HG03432 (cell line): ENCODE measurements around the gene NPY1R.
A peak's percentile ranks its signal among the peaks of the same experiment; 100 is the strongest.

ENCODE experiments used
- ATAC-seq: cut with Tn5 transposase; IDR thresholded peaks from one replicate; pipeline ENCODE4 v1.9.1; 2021; ENCODE audit warnings: mild to moderate bottlenecking, moderate library complexity; ENCODE audit not compliant: unreplicated experiment

Gene NPY1R

GRCh38 chr4:163332526-163333406, at the start of gene NPY1R:
NPY1R (minus strand) TSS chr4:163332596; CDS start chr4:163326554, 6,042 bp downstream.
- peak; percentile 85 for ATAC-seq

GRCh38 chr4:163380703-163381102, 48.3 kb upstream of the NPY1R start:
- no peak for ATAC-seq

- no peak for ATAC-seq
Measured at GRCh38 chr4:163378661-163379060, 46.3 kb upstream of the NPY1R start.

- ATAC-seq = no peak
Measured at GRCh38 chr4:163372029-163372428, 39.6 kb upstream of the NPY1R start.

DNA sequence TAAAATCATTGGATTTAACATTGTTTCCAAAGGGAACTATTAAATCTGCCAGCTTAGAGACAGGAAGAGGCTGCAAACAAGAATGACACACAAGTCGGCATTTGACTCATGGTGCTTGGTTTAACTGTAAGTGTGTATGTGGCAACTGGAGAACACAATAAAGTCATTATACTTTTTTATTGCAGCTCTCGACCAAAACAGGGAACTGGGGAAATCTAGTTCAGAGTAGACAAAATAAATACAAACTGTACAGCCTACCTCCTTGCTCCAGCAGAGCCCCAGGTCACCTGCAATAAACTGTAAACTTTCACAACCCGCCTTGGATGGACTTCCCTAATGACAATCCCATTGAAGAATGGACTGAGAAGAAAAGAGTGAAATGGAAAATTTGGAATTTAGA, 35.3 kb upstream of the NPY1R start:
- no peak for ATAC-seq

DNA sequence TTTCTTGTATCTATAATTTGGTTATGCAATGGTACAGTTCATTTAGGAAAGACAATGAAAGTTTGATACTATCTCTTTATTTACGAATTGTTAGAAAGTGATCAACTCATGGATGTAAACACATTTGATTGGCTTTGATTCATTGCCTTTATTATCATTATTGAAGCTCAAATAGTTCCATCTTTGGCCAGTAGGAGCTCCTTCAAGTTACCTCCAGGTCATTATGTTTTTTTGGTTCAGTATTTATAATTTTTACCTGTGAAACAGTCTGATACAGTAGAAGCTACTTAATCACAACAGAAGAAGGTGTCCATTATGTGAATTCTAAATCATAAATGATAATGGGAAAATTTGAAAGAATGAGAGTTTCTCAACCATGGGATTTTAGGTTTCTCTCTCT, 23.7 kb upstream of the NPY1R start:
- ATAC-seq = no peak

DNA sequence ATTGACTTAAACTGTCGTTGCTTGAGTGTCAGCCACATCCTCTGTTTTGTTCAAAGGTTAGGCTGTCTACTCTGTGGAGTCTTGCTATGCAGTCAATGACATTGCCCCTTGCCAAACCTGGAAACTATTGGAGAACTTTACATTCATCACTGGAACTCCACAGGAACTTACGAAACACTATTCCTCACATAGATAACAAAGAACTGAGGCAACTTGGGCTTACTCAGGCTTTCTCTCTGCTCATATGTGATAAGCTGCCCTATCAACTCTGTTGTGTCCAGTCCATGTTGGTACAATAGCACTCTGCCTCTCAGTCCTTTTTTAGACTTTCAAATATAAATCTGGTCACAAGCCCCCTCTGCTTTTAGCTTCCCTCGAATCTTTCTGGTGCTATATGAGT, 20.7 kb upstream of the NPY1R start:
- no peak for ATAC-seq

- ATAC-seq = no peak
Measured at GRCh38 chr4:163350672-163351071, 18.3 kb upstream of the NPY1R start.

DNA sequence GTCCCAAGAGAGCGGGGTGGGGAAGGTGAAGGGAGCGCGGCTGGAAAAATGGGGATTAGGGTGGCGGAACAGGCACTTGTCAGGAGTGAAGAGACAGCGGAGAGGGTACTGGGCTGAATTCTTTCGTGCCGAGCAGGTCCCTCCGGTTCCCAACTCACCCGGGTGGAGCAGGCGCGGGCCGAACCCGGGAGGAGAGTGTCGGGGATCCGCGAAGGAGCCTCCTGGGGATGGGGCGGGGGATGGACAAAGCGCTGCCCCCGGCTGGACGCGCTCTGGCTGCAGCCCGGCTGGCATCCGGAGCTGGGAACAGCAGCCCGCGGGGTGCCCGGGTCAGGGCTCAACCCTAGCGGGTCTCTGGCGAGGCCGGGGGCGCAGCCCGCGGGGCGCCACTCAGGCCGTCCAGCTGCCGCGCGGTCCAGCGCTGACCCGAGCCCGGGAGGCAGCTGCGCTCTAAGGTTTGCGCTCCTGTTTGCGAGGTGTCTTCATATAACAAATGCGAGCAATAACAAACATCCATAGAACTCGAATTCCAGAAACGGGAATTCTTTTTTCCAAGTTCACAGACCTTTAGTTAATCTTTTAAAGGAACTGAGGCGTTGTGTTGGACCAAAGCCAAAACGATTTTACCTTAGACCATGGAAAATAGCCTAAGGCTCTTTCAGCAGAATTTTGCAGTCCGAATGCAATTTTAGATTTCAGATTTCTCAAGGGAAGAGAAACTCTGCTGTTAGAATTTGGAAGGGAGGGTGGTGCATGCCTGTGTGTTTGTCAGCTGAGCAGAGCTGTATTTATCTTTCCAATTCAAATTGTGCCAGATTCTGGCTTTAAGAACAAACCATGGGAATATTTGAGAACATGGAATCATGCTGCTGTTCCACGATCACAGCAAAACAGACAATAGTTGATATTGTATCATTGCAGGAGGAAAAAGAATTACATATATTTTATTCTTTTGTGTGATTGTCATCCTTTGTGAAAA, 12.0 kb upstream of the NPY1R start:
- ATAC-seq = no peak

GRCh38 chr4:163343604-163344146, 11.3 kb upstream of the NPY1R start, which contains the start of gene NPY5R:
NPY5R (plus strand) TSS chr4:163343892; CDS start chr4:163350274, 6,382 bp downstream.
- no peak for ATAC-seq

- no peak for ATAC-seq
Measured at GRCh38 chr4:163335384-163335783, 3.0 kb upstream of the NPY1R start.

GRCh38 chr4:163331629-163332376, 593 bp downstream of the NPY1R start:
- ATAC-seq = peak; percentile 35

GRCh38 chr4:163330916-163331628, 1.3 kb downstream of the NPY1R start:
- ATAC-seq = no peak

DNA sequence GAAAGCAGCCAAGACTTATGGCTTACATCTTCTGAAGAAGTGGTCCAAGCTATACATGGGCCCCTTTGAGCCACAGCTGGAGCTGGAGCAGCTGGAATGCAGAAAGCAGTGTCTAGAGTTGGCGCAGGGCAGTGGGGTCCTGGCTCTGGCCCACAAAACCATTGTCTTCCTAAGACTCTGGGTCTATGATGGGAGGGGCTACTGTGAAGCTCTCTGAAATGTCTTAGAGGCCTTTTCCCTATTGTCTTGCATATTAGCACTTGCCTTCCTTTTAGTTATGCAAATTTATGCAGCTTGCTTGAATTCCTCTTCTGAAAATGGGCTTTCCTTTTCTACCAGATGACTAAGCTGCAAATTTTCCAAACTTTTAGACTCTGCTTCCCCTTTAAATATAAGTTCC, 15.3 kb downstream of the NPY1R start:
- no peak for ATAC-seq

DNA sequence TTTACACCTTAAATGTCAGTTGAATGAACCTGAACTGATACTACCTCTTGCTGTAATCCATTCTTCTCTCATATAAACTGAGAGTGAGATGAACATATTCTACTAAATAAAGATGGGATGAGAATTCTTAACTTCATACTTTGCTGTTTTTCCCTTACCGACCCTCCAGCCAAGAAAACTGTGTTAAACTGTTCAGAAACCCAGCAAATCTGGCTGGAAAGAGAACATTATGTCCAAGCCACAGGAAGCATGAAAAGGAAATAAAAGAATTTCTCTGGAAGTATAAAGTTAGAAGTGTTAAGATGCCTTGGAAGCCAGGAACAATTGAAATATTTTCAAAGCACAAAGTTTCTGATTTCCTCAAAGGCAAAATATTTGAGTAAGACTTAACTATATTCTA, 22.9 kb downstream of the NPY1R start:
- ATAC-seq = no peak

- ATAC-seq = no peak
Measured at GRCh38 chr4:163303069-163303468, 29.3 kb downstream of the NPY1R start.

DNA sequence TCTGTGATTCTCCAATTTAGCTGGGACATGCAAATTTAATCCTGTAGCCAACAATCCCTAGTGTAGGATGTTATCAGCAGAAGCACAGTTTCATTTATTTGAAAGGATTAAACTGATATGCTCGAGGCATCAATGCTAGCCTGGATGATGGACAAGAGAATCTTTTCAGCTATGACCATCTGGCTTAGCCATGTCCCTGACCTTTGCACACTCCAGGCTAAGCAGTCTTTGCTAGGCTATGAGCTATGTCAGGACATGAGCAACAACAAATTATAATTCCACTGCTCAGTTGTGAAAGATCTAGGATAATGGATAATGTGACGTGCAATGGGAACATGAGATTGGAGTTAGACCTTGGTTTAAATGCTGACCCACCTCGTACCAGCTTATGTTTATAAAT, 32.0 kb downstream of the NPY1R start:
- no peak for ATAC-seq

- ATAC-seq = no peak
Measured at GRCh38 chr4:163295138-163295537, 37.3 kb downstream of the NPY1R start.

DNA sequence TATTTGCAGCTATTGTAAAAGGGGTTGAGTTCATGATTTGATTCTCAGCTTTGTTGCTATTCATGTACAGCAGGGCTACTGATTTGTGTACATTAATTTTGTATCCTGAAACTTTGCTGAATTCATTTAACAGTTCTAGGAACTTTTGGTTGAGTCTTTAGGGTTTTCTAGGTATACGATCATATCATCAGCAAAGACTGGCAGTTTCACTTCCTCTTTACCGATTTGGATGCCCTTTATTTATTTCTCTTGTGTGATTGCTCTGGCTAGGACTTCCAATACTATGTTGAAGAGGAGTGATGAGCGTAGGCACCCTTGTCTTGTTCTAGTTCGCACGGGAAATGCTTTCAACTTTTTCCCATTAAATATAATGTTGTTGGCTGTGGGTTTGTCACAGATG, 48.1 kb downstream of the NPY1R start:
- ATAC-seq = no peak
